K562 (cell line): ENCODE measurements around the gene BCKDK. TPM values are rescaled to one million over a fixed set of nuclear protein-coding genes. Genes with fewer than 3 reads are reported as not detected.
A peak's percentile ranks its signal among the peaks of the same experiment; 100 is the strongest.

Source experiments
- BCL6 ChIP-seq: fragments of 250-450 bp; sonication (Bioruptor Pico); IDR thresholded peaks from 2 replicates; pipeline ENCODE4 v1.4.0; 2020
- CCAR2 ChIP-seq: fragments of 200-400 bp; formaldehyde crosslinking; IDR thresholded peaks from 2 replicates; pipeline ENCODE4 v1.6.1; 2017; ENCODE audit warnings: mild to moderate bottlenecking, low read depth, low read length
- EHMT2 ChIP-seq: fragments of 450-650 bp; IDR thresholded peaks from 2 replicates; pipeline ENCODE4 v1.6.1; 2018; ENCODE audit warnings: antibody characterized with exemption
- ELF2 ChIP-seq: fragments of 250-450 bp; sonication (Bioruptor Pico); IDR thresholded peaks from 2 replicates; pipeline ENCODE4 v1.5.0; 2021; ENCODE audit warnings: mild to moderate bottlenecking
- ELF4 ChIP-seq: fragments of 450-650 bp; formaldehyde crosslinking; IDR thresholded peaks from 2 replicates; pipeline ENCODE4 v1.4.0; 2022; ENCODE audit warnings: missing genetic modification characterization
- ESRRA ChIP-seq: fragments of 450-650 bp; IDR thresholded peaks from 2 replicates; pipeline ENCODE4 v1.6.1; 2014; ENCODE audit warnings: low read depth, mild to moderate bottlenecking, moderate library complexity, borderline replicate concordance
- FOXA3 ChIP-seq, 2 experiments: fragments of 450-650 bp in 1 of 2; sonication (generic) in 1 of 2; formaldehyde crosslinking; IDR thresholded peaks in 1 of 2; conservative IDR thresholded peaks in 1 of 2; 2 replicates each; pipeline versions ENCODE4 v1.4.0 to v1.8.0; 2020 to 2022; ENCODE audit warnings: mild to moderate bottlenecking in 2 of 2, missing genetic modification reagents in 1 of 2
- GTF2F1 ChIP-seq: IDR thresholded peaks from 2 replicates; pipeline ENCODE4 v1.6.1; 2011; ENCODE audit warnings: low read depth, low read length, improper control_type of control experiment
- HDAC6 ChIP-seq: IDR thresholded peaks from 2 replicates; pipeline ENCODE4 v1.6.1; 2012; ENCODE audit warnings: low read depth, mild to moderate bottlenecking, control low read depth, inconsistent platforms, low read length, moderate library complexity
- HNRNPH1 ChIP-seq: fragments of 200-400 bp; formaldehyde crosslinking; optimal IDR thresholded peaks from 2 replicates; pipeline ENCODE3; 2017; ENCODE audit warnings: low read depth, mild to moderate bottlenecking, low read length, moderate library complexity
- KDM2B ChIP-seq: fragments of 250-450 bp; sonication (Bioruptor Pico); IDR thresholded peaks from 2 replicates; pipeline ENCODE4 v1.8.0; 2021; ENCODE audit warnings: mild to moderate bottlenecking, moderate library complexity
- NFYB ChIP-seq: IDR thresholded peaks from 2 replicates; pipeline ENCODE4 v1.6.1; 2011; ENCODE audit warnings: mild to moderate bottlenecking, moderate library complexity; ENCODE audit not compliant: insufficient read length; ENCODE audit errors: extremely low read depth
- NUFIP1 ChIP-seq: fragments of 450-650 bp; IDR thresholded peaks from 2 replicates; pipeline ENCODE4 v1.6.1; 2018; ENCODE audit not compliant: partially characterized antibody
- POLR2B ChIP-seq: fragments of 450-650 bp; IDR thresholded peaks from 2 replicates; pipeline ENCODE4 v1.6.1; 2018; ENCODE audit warnings: low read depth; ENCODE audit not compliant: partially characterized antibody
- RBM17 ChIP-seq: fragments of 200-400 bp; formaldehyde crosslinking; IDR thresholded peaks from 2 replicates; pipeline ENCODE4 v1.6.1; 2017; ENCODE audit warnings: low read depth, mild to moderate bottlenecking, low read length, borderline replicate concordance
- SMARCA4 ChIP-seq: fragments of 450-650 bp; IDR thresholded peaks from 2 replicates; pipeline ENCODE4 v1.6.1; 2016
- SMARCC2 ChIP-seq: fragments of 450-650 bp; IDR thresholded peaks from 2 replicates; pipeline ENCODE4 v1.6.1; 2017; ENCODE audit warnings: antibody characterized with exemption, moderate library complexity, mild to moderate bottlenecking, low read depth
- SPI1 ChIP-seq: IDR thresholded peaks from 2 replicates; pipeline ENCODE4 v1.6.1; 2011; ENCODE audit warnings: low read depth, low read length, control low read depth, borderline replicate concordance
- SRSF9 ChIP-seq: fragments of 200-400 bp; formaldehyde crosslinking; IDR thresholded peaks from 2 replicates; pipeline ENCODE4 v1.6.1; 2017; ENCODE audit warnings: low read depth, low read length, borderline replicate concordance
- STAT5B ChIP-seq: fragments of 250-450 bp; sonication (Bioruptor Pico); IDR thresholded peaks from 2 replicates; pipeline ENCODE4 v1.8.0; 2021; ENCODE audit warnings: mild to moderate bottlenecking, inconsistent platforms
- TARDBP ChIP-seq: fragments of 450-650 bp; IDR thresholded peaks from 2 replicates; pipeline ENCODE4 v1.6.1; 2016
- ZBTB43 ChIP-seq: sonication (generic); formaldehyde crosslinking; IDR thresholded peaks from 2 replicates; pipeline ENCODE4 v1.8.0; 2023; ENCODE audit warnings: mild to moderate bottlenecking, missing genetic modification reagents
- ZFPM2 ChIP-seq: fragments of 250-450 bp; sonication (Bioruptor Pico); IDR thresholded peaks from 2 replicates; pipeline ENCODE4 v1.5.1; 2022; ENCODE audit warnings: mild to moderate bottlenecking
- ZFX ChIP-seq: sonication (generic); formaldehyde crosslinking; IDR thresholded peaks from 2 replicates; pipeline ENCODE4 v1.8.0; 2022; ENCODE audit warnings: mild to moderate bottlenecking, missing genetic modification reagents, moderate library complexity
- ZNF140 ChIP-seq: fragments of 250-450 bp; sonication (Bioruptor Pico); IDR thresholded peaks from 2 replicates; pipeline ENCODE4 v1.8.0; 2021; ENCODE audit warnings: moderate library complexity, mild to moderate bottlenecking, inconsistent platforms
- ZNF707 ChIP-seq: fragments of 250-450 bp; sonication (Bioruptor Pico); conservative IDR thresholded peaks from 2 replicates; pipeline ENCODE4 v1.8.0; 2022; ENCODE audit warnings: inconsistent platforms, mild to moderate bottlenecking, moderate library complexity
- polyA plus RNA-seq, 8 experiments: library from polyadenylated mRNA; depleted of rRNA in 4 of 8; stranded (reverse) in 5 of 8; unstranded in 3 of 8; fragments of >200 nt; fragmentation: Nextera tagmentation in 2 of 8; fragmentation: Illumina TruSeq in 1 of 8; extraction: Ambion mirVana in 2 of 8; extraction: Trizol in 1 of 8; gene quantifications; 2 replicates each; pipeline versions ENCODE4 v1.2.1 to v1.2.3, GENCODE V29; 2011 to 2014; ENCODE audit warnings: inconsistent platforms in 1 of 8, missing spikeins in 1 of 8
- total RNA-seq, 7 experiments: library from RNA; depleted of rRNA in 6 of 7; stranded (reverse); fragments of >200 nt in 6 of 7; fragmentation: Illumina TruSeq in 2 of 7; extraction: Trizol in 2 of 7; gene quantifications; 2 replicates each; pipeline versions ENCODE4 v1.2.1 to v1.2.3, GENCODE V29; 2011 to 2021; ENCODE audit warnings: low replicate concordance in 1 of 7
- TF ChIP-seq, protein P1 (sequence below): fragments of 450-650 bp; formaldehyde crosslinking; IDR thresholded peaks from 2 replicates; pipeline ENCODE4 v1.4.0; 2020; ENCODE audit warnings: mild to moderate bottlenecking
- TF ChIP-seq, protein P2 (sequence below): fragments of 450-650 bp; IDR thresholded peaks from 2 replicates; pipeline ENCODE4 v1.6.1; 2016; ENCODE audit warnings: low read depth, mild to moderate bottlenecking, moderate library complexity

Gene BCKDK
- total and polyA plus RNA-seq, 9 of the 15 experiments (the other 6 are each of a cell fraction or from before 2014, with no cell fraction given): 0.58 to 34.8 (median 13.1) TPM

- TF ChIP-seq, protein P1, sequence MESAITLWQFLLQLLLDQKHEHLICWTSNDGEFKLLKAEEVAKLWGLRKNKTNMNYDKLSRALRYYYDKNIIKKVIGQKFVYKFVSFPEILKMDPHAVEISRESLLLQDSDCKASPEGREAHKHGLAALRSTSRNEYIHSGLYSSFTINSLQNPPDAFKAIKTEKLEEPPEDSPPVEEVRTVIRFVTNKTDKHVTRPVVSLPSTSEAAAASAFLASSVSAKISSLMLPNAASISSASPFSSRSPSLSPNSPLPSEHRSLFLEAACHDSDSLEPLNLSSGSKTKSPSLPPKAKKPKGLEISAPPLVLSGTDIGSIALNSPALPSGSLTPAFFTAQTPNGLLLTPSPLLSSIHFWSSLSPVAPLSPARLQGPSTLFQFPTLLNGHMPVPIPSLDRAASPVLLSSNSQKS: no peak
- TF ChIP-seq ELF4 (CRISPR knock-in tag): peak; percentile 65; the same call in 1 of the 2 replicates
- no peak for TF ChIP-seq SRSF9
- TF ChIP-seq NUFIP1: no peak
- peak; percentile 96 for TF ChIP-seq ELF2
- peak; percentile 94 for TF ChIP-seq SPI1
- TF ChIP-seq EHMT2: no peak
- TF ChIP-seq FOXA3 (CRISPR knock-in tag; conservative IDR thresholded peaks at IDR 0.05 in 1 of 2, IDR thresholded peaks at IDR 0.05 in 1 of 2): peak in 1 of 2 experiments; percentile 46; a peak in 1 of 4 replicates
- TF ChIP-seq RBM17: no peak
- no peak for TF ChIP-seq BCL6
- TF ChIP-seq HDAC6: no peak
- TF ChIP-seq SMARCC2: no peak
- no peak for TF ChIP-seq ZFPM2
- no peak for TF ChIP-seq ZNF707 (CRISPR knock-in tag)
- TF ChIP-seq CCAR2: no peak
- no peak for TF ChIP-seq ZBTB43 (CRISPR knock-in tag)
- TF ChIP-seq KDM2B (CRISPR knock-in tag): peak; percentile 26; the same call in 1 of the 2 replicates
- TF ChIP-seq SMARCA4: no peak
- peak; percentile 67; the same call in 1 of the 2 replicates for TF ChIP-seq TARDBP
- TF ChIP-seq ZNF140 (CRISPR knock-in tag): no peak
- TF ChIP-seq NFYB: no peak
- TF ChIP-seq ZFX (CRISPR knock-in tag): no peak
- TF ChIP-seq HNRNPH1: no peak
- TF ChIP-seq, protein P2, sequence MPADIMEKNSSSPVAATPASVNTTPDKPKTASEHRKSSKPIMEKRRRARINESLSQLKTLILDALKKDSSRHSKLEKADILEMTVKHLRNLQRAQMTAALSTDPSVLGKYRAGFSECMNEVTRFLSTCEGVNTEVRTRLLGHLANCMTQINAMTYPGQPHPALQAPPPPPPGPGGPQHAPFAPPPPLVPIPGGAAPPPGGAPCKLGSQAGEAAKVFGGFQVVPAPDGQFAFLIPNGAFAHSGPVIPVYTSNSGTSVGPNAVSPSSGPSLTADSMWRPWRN: peak; percentile 37; the same call in 1 of the 2 replicates
- peak; percentile 95 for TF ChIP-seq POLR2B
- TF ChIP-seq ESRRA: no peak; the same call in none of the 2 replicates
- TF ChIP-seq GTF2F1: no peak
- no peak for TF ChIP-seq STAT5B (CRISPR knock-in tag)
Measured at GRCh38 chr16:31073970-31074813, 34.0 kb upstream of the BCKDK start, which contains the start of the genes ZNF646 and ZNF668 (continued).
